Astrocyte (in vitro differentiated cells and primary cell): ENCODE data around the gene GARIN5B. TPM values are rescaled to one million over a fixed set of nuclear protein-coding genes. Genes with fewer than 3 reads are reported as not detected.
A peak's percentile ranks its signal among the peaks of the same experiment; 100 is the strongest.

Source experiments
- DNase-seq: peaks from one replicate; pipeline ENCODE4 v3.0.0-alpha.2; 2010; ENCODE audit warnings: low read depth
- FAIRE-seq: peaks from 2 replicates; lab custom pipeline; 2011; peaks lifted over from hg19 to GRCh38; lab: Jason Lieb, UNC
- H2AFZ ChIP-seq: 2 replicates; pipeline ENCODE4 v1.6.0; 2012; ENCODE audit warnings: low read depth, low read length, inconsistent platforms
- H3K27ac ChIP-seq: 2 replicates; pipeline ENCODE4 v1.5.1; 2011; ENCODE audit warnings: low read depth, low read length, inconsistent platforms
- H3K27me3 ChIP-seq: 2 replicates; pipeline ENCODE4 v1.6.0; 2011; ENCODE audit warnings: low read length, inconsistent platforms; ENCODE audit not compliant: insufficient read depth
- H3K36me3 ChIP-seq: 2 replicates; pipeline ENCODE4 v1.5.1; 2011; ENCODE audit warnings: low read length, inconsistent platforms; ENCODE audit not compliant: insufficient read depth
- H3K4me1 ChIP-seq: 2 replicates; pipeline ENCODE4 v1.5.1; 2011; ENCODE audit warnings: low read length, inconsistent platforms; ENCODE audit not compliant: insufficient read depth
- H3K4me2 ChIP-seq: 2 replicates; pipeline ENCODE4 v1.6.0; 2012; ENCODE audit warnings: low read length, inconsistent platforms
- H3K4me3 ChIP-seq: 2 replicates; pipeline ENCODE4 v1.5.1; 2011; ENCODE audit warnings: low read depth, mild to moderate bottlenecking, low read length, inconsistent platforms; ENCODE audit not compliant: insufficient read depth
- H3K79me2 ChIP-seq: 2 replicates; pipeline ENCODE4 v1.6.0; 2012; ENCODE audit warnings: mild to moderate bottlenecking, low read length, inconsistent platforms; ENCODE audit not compliant: insufficient read depth
- H3K9ac ChIP-seq: 2 replicates; pipeline ENCODE4 v1.6.0; 2012; ENCODE audit warnings: mild to moderate bottlenecking, low read length, inconsistent platforms
- H3K9me3 ChIP-seq: 2 replicates; pipeline ENCODE4 v1.5.1; 2012; ENCODE audit warnings: low read depth, mild to moderate bottlenecking, low read length, inconsistent platforms; ENCODE audit not compliant: insufficient read depth
- H4K20me1 ChIP-seq: 2 replicates; pipeline ENCODE4 v1.6.0; 2012; ENCODE audit warnings: low read length, inconsistent platforms; ENCODE audit not compliant: insufficient read depth
- H3K27ac Mint-ChIP-seq: one replicate; pipeline ENCODE4 v1.8.0; 2021; ENCODE audit warnings: mild to moderate bottlenecking, mixed read lengths; ENCODE audit not compliant: unreplicated experiment
- H3K27me3 Mint-ChIP-seq: one replicate; pipeline ENCODE4 v1.8.0; 2021; ENCODE audit warnings: low read depth, mixed read lengths; ENCODE audit not compliant: unreplicated experiment
- H3K36me3 Mint-ChIP-seq: one replicate; pipeline ENCODE4 v1.8.0; 2021; ENCODE audit warnings: low read depth, mixed read lengths; ENCODE audit not compliant: unreplicated experiment
- H3K4me1 Mint-ChIP-seq: one replicate; pipeline ENCODE4 v1.8.0; 2021; ENCODE audit warnings: low read depth, mixed read lengths; ENCODE audit not compliant: unreplicated experiment
- H3K4me3 Mint-ChIP-seq: one replicate; pipeline ENCODE4 v1.8.0; 2021; ENCODE audit warnings: mild to moderate bottlenecking, moderate library complexity, mixed read lengths; ENCODE audit not compliant: unreplicated experiment
- H3K9me3 Mint-ChIP-seq: one replicate; pipeline ENCODE4 v1.8.0; 2021; ENCODE audit warnings: mild to moderate bottlenecking, mixed read lengths; ENCODE audit not compliant: unreplicated experiment
- EZH2 ChIP-seq: IDR thresholded peaks from 2 replicates; pipeline ENCODE4 v1.6.1; 2012; ENCODE audit warnings: mild to moderate bottlenecking, low read length, inconsistent platforms; ENCODE audit not compliant: insufficient read depth
- total RNA-seq: library from RNA; stranded (reverse); gene quantifications from 2 replicates; pipeline ENCODE4 v1.2.1, GENCODE V29; 2021
- TF ChIP-seq, protein P1 (sequence below): IDR thresholded peaks from 2 replicates; pipeline ENCODE4 v1.5.1; 2011; ENCODE audit warnings: low read depth, mild to moderate bottlenecking, inconsistent platforms, low read length, moderate library complexity; ENCODE audit not compliant: insufficient read depth

GARIN5B gene
- total RNA-seq, 1 donor from 2014 or later: 0.20 TPM

DNA sequence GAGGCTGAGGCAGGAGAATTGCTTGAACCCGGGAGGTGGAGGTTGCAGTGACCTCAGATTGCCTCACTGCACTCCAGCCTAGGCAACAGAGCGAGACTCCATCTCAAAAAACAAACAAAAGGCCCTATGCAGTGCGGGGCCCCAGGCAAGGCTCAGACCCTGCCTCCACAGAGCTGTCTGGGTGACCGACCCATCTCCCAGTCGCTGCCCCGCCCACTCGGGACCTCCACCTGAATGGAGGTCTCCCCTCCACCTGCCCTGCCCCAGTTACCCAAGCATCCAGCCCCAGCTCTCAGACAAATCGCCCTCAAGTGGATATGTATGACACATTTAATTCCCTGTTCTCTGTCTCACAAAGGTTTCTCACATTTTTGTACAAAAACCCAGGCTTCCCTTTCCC is 2.2 kb upstream of the GARIN5B start:
- Histone ChIP-seq H3K4me1 (peaks cover 7% of the 10 kb centered on the region), H3K27me3 (no peaks in the 10 kb centered on the region), H3K36me3 (peaks cover 14% of the 10 kb centered on the region), H3K4me2 (no peak overlapping the region), H2AFZ (no peak overlapping the region), H3K9ac (no peak overlapping the region), H3K27ac (no peak overlapping the region), H3K4me3 (no peak overlapping the region), H3K9me3 (no peaks in the 10 kb centered on the region), H4K20me1 (peaks cover 36% of the 10 kb centered on the region), H3K79me2 (peaks cover 31% of the 10 kb centered on the region)
- H3K27ac Mint-ChIP-seq: peak overlapping the region; percentile 47
- H3K36me3 Mint-ChIP-seq: peaks cover 12% of the 10 kb centered on the region
- no peaks in the 10 kb centered on the region for H3K27me3 Mint-ChIP-seq
- TF ChIP-seq, protein P1, sequence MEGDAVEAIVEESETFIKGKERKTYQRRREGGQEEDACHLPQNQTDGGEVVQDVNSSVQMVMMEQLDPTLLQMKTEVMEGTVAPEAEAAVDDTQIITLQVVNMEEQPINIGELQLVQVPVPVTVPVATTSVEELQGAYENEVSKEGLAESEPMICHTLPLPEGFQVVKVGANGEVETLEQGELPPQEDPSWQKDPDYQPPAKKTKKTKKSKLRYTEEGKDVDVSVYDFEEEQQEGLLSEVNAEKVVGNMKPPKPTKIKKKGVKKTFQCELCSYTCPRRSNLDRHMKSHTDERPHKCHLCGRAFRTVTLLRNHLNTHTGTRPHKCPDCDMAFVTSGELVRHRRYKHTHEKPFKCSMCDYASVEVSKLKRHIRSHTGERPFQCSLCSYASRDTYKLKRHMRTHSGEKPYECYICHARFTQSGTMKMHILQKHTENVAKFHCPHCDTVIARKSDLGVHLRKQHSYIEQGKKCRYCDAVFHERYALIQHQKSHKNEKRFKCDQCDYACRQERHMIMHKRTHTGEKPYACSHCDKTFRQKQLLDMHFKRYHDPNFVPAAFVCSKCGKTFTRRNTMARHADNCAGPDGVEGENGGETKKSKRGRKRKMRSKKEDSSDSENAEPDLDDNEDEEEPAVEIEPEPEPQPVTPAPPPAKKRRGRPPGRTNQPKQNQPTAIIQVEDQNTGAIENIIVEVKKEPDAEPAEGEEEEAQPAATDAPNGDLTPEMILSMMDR: no peak
- TF ChIP-seq EZH2: no peak
- peaks cover 14% of the 10 kb centered on the region for H3K4me1 Mint-ChIP-seq
- DNase-seq (no peak), FAIRE-seq (no peak)
- H3K9me3 Mint-ChIP-seq: no peaks in the 10 kb centered on the region
- peak overlapping the region; percentile 14 for H3K4me3 Mint-ChIP-seq

DNA sequence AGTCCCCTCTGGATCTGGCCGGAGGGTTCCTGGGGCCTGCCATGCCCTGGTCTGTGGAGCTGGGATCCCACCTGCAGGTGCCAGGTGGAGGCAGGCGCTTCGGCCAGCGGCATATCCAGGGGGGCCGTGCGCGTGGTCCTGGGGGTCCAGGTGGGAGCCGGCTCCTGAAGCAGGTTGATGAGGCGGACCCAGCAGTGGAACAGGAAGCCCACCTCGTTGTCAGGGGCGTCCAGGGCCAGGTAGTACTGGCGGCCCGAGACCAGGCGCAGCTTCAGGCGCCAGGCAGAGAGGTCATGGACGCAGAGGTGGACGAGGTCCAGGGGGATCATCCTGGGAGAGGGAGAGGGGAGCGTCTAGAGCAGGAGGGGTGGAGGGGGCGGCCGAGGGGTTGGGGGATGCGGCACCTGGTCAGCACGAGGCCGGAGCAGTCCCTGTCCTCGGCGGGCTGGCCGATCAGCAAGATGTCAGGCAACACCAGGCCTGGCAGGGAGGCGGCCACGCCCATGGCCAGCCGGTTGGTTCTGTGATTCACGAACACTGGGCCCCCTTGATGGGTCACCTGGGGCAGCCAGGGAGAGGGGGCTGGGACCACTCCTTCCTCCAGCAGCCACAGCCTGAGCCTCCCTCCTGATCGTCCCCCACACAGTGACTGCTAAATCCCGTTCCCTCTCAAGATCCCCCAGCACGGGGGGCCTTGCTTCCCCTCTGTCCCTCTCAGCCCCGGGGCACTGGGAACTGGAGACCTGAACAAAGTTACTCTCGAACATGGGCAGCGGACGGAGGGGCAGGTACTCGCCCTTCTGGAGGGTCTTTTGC is 678 bp downstream of the GARIN5B start:
- peaks cover 11% of the 10 kb centered on the region for H3K4me1 Mint-ChIP-seq
- FAIRE-seq (no peak), DNase-seq (no peak)
- H3K4me3 Mint-ChIP-seq: no peak overlapping the region
- no peak overlapping the region for H3K27ac Mint-ChIP-seq
- H3K79me2 ChIP-seq: peaks cover 6% of the 10 kb centered on the region
- H4K20me1 ChIP-seq: peaks cover 22% of the 10 kb centered on the region
- no peak overlapping the region for H3K27ac ChIP-seq
- no peak overlapping the region for H2AFZ ChIP-seq
- H3K27me3 ChIP-seq: no peaks in the 10 kb centered on the region
- no peak overlapping the region for H3K4me2 ChIP-seq
- H3K36me3 Mint-ChIP-seq: peaks cover 10% of the 10 kb centered on the region
- H3K36me3 ChIP-seq: peaks cover 11% of the 10 kb centered on the region
- TF ChIP-seq, protein P1: no peak
- H3K9ac ChIP-seq: no peak overlapping the region
- peaks cover 15% of the 10 kb centered on the region for H3K27me3 Mint-ChIP-seq
- no peak overlapping the region for H3K4me3 ChIP-seq
- H3K4me1 ChIP-seq: no peaks in the 10 kb centered on the region
- no peaks in the 10 kb centered on the region for H3K9me3 Mint-ChIP-seq
- no peaks in the 10 kb centered on the region for H3K9me3 ChIP-seq

DNA sequence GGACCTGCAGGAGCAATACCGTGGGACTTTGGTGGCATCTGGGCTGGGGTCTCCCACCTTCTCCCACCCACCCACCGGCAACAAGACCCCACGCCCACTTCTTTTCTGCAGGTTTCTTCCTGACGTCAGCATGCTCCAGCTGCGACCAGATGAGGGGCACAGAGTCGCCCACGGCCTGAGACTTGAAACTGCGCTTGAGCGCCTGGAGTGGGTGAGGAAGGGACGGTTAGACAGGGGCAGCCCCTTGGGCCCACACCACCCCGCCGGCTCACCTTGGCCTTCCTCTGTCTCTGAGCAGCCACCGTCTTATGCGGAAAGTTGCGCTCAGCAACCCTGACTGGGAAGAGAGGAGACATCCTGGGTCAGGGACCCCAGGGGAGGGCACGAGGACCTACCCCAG is 2.2 kb downstream of the GARIN5B start:
- H3K4me2 ChIP-seq: no peak overlapping the region

More for the DNA sequence above, 2.2 kb downstream of the GARIN5B start:
- Mint-ChIP-seq H3K4me3 (no peak overlapping the region), H3K4me1 (peaks cover 3% of the 10 kb centered on the region), H3K27ac (no peak overlapping the region), H3K36me3 (peaks cover 4% of the 10 kb centered on the region), H3K9me3 (peaks cover 3% of the 10 kb centered on the region), H3K27me3 (peaks cover 24% of the 10 kb centered on the region)
- no peak overlapping the region for H3K9ac ChIP-seq
- no peaks in the 10 kb centered on the region for H3K4me1 ChIP-seq
- peaks cover 2% of the 10 kb centered on the region for H3K27me3 ChIP-seq
- peaks cover 13% of the 10 kb centered on the region for H4K20me1 ChIP-seq
- no peak overlapping the region for H2AFZ ChIP-seq
- DNase-seq: no peak
- FAIRE-seq: no peak
- no peaks in the 10 kb centered on the region for H3K79me2 ChIP-seq
- H3K36me3 ChIP-seq: peaks cover 3% of the 10 kb centered on the region
- no peak overlapping the region for H3K27ac ChIP-seq
- TF ChIP-seq EZH2: no peak
- TF ChIP-seq, protein P1: no peak
- H3K4me3 ChIP-seq: no peak overlapping the region
- no peaks in the 10 kb centered on the region for H3K9me3 ChIP-seq
